Fibroblast of gingiva (primary cell): ENCODE data around the gene PDE6B.
A peak's percentile ranks its signal among the peaks of the same experiment; 100 is the strongest.

ENCODE experiments used
- DNase-seq: peaks from one replicate; pipeline ENCODE4 v3.0.0-alpha.2; 2011; ENCODE audit warnings: low read depth

The PDE6B gene

DNA sequence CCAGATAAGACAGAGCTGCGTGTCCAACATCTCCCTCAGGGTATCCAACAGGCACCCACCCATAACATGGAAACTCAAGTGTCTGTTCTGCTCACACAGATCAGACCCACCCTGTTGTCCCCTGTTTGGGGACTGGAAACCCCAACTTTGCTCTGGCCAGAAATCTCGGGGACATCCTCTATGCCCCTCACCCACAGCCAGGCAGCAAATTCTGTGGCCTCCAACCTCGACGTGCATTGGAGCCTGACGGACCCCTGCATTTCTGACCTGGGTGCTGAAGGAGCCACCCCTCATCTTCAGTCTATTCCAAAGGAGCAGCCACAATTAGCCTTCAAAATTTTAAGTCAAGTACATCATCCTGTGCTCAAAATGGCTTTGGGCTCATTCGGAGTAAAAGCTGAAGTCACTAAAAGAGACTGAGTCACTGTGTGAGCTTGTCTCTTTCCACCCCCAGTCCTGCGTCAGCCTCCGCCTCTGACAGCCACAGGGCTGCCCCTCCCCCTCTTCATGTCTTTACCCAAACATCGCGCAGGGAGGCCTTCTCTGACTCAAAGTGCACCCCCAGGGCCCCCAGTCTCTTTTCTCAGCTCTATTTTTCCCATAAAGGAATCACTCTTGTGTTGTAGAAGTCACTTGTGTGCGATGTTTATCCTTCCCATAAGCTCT, 24.4 kb upstream of the PDE6B start:
- DNase-seq = no peak

DNA sequence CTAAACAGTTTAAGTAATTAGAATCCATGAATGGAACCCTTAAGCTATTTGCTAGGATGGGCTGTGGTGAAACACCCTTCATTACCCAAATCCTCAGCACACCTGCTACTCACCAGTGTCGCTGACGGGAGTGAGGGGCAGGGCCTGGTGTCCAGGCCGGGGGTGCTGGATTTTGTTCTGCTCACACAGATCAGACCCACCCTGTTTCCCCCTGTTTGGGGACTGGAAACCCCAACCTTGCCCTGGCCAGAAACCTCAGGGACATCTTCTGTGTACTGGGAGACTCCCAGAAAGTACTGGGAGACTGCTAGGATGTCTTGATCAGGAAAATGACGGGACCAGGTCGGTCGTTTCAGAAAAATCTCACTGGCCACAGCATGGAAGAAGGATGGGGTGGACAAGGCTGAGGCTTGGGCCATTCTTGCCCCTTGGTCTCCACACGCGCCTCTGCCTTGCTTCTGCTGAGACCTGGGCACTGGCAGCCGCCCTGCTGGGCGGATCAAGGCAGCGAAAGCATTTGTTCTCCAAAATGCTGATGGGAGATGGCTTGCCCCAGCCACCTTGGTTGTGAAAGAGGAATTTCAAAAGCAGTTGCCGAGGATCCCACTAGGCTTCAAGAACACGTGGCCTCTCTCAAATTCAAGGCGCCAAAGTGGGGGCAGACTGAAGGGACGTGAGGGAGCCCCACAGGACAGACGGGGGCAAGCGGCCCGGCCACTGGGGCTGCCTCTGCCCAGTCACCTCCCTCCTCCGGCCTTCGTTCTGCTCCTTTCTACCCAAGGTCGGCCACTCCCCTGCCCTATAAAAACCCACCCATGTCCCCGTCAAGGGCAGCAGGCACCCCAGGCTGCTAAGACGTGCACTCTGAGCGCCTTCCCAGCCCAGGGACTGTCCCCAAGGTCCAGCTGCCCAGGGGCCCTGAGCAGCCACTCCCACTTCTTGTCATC, 23.5 kb upstream of the PDE6B start:
- no peak for DNase-seq

DNA sequence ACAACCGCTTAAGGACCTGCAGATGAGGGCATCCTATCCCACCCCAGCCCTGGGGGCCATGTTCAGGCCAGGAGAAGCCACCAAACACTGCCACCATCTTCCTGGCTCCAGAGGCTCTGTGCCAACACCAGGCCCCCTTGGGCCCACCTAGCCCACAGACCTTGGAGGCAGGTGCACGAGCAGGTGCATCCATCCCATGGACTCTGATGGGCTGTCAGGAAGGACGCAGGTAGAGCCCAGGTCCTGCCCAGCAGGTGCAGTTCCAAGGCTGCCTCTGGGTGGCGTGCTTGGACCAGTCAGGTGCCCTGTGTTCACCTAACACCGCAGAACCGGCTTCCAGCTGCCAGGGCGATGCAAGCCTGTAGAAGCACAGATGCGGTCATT, 22.8 kb upstream of the PDE6B start:
- no peak for DNase-seq

DNA sequence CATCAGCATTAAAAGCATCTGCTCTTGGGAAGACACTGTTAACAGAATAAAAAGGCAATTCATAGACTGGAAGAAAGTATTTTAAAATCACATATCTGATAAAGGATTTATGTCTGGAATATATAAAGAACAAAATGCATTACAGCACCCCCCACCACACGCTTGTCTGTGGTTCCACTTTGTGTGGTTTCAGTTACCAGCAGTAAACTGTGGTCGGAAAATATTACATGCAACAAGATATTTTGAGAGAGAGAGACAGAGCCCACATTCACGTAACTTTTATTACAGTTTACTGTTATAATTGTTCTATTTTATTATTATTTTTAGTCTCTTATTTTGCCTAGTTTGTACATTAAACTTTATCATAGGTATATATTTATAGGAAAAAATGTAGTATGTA, 21.2 kb upstream of the PDE6B start:
- DNase-seq = no peak

DNA sequence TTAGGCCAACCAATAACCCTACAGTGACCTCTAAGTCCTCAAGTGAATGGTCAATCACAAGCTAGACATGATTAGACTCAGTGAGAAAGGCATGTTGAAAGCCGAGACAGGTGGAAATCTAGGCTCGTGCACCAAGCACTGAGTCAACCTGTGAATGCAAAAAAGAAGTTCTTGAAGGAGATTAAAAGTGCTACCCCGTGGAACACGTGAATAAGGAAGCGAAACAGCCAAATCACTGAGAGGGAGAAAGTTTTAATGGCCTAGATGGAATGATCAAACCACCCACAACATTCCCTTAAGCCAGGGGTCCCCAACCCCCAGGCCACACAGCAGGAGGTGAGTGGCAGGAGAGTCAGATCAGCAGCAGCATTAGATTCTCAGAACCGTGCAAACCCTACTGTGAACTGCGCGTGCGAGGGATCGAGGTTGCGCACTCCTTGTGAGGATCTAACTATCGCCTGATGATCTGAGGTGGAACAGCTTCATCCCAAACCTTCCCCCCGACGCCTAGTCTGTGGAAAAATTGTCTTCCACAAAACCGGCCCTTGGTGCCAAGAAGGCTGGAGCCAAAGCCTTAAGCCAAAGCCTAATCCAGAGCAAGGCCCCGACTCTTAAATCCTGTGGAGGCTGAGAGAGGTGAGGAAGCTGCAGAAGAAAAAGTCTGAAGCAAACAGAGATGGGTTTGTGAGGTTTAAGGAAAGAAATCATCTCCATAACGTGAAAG, 19.5 kb upstream of the PDE6B start:
- no peak for DNase-seq

DNA sequence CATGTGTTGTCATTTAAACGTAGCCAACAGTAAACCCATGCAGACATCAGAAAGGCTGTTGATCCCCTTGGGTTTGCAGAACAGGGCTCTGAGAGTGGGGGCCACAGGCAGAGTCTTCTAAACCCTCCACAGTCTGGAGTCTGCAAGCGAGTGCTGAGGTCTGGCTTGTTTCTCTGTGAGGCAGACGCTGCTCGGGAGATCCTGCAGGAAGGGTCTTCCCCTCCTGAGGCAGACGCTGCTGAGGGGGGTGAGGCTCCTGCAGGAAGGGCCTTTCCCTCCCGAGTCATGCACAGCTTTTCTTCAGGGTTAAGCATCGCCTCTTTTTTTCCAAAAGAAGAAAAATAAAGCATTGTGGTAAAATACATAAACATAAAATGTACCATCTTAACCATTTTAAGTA, 17.1 kb upstream of the PDE6B start:
- no peak for DNase-seq

DNA sequence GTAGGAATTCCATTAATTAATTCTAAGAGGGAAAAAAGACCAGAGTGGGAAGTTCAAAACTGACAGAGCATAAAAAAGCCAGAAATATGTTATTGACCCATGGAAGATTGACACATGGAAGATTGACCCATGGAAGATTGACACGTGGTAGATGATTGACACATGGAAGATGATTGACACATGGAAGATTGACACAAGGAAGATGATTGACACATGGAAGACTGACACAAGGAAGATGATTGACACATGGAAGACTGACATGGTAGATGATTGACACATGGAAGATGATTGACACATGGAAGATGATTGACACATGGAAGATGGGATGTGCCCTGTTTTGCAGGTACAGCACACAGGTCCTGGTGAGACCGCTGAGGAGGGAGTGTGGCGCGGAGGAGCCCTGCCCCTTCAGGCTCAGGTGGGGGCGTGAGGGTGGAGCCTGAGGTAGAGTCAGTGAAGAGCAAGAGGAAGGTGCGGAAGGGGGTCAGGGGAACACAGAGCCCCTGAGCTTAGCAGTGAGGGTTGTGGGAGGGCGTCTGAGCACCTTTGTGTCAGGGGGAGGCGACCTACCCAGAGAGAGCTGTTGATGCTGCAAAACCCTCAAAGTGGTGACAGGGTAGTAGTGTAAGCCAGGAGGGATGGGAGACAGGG, 15.8 kb upstream of the PDE6B start:
- no peak for DNase-seq

DNA sequence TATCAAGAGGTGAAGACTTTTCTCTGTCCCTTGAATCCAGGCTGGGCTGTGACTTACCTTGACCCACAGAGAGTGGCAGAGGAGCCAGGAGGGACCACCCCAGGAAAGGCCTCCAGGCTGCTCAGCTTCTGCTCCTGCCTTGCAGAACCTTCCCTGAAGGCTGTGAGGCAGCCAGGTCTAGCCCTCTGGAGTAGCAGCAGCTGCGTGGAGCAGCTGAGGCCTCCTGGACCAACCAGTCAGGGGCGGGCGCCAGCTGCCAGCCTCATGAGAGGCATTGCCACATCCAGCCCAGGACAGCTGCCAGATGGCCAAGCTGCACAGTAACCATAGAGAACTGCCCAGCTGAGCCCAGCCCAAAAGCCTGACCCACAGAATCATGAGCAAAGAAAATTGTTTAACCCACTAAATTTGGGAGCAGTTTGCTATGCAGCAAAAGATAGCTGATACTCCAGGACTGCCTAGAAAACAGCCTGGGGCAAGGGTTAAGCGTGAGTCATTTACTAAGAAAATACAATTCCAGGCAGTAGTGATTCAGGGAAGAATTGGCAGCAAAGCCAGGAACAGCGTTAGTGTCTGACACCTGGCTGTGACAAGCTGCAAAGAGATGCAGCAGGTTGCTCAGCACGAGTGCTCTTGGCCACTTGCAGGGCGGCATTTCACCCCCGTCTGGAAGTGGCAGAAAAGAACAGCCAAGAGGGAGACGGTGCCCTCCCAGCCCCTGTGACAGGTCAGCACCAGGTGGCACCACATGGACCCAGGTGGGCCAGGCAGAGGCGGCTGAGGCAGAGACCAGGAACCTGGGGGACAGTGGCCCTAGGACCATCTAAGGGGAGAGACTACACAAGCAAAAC, 14.7 kb upstream of the PDE6B start:
- peak; percentile 79 for DNase-seq

DNA sequence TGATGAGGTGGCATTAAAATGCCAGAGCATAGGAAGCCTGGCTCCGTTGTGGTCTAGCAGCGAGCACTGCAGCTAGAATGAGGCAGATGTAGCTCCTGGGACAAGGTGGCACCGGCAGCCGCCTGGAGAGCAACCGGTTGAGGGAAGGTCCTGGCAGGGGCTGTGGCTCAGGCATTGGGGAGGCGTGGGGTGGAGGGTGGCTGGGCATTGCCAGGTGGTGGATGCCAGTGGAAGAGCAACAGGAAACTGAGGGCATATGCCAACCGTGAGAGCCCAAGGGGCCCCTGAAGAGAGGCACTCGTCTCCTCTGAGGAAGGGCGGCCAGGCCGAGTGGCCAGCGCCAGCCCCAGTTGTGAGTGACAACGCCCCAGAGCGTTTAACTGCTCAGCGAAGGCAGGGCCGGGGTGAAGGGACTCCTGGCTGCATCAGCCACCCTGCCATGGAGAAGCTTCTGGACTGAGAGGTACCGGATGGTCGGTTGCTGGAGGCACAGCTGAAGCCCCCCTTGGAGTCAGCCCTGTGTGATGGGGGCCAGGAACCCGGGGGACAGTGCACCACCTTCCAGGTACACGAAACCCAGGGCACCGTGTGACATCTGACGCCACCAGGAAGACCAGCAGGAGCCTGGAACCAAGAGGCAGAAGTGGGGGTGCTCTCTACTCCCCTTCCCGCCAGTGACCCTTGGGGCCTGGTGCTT, 13.2 kb upstream of the PDE6B start:
- no peak for DNase-seq

DNA sequence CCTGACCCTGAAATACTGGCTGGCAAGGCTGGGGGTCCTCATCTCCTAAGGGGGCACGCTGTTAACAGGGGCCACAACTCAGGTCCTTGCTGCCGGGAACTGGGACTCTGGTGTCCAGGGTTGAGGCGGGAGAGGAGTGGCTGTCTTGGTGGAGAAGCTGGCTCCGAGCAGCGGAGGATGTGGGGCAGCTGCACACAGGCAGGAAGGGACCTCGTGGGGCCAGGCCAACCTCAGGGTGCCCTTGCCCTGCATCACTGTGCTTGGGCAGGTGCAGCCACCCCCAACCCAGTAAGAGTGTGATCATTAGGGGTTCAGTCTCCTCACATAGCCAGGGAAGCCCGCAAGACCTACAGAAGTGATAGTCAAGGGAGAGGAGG, 12.6 kb upstream of the PDE6B start:
- no peak for DNase-seq

DNA sequence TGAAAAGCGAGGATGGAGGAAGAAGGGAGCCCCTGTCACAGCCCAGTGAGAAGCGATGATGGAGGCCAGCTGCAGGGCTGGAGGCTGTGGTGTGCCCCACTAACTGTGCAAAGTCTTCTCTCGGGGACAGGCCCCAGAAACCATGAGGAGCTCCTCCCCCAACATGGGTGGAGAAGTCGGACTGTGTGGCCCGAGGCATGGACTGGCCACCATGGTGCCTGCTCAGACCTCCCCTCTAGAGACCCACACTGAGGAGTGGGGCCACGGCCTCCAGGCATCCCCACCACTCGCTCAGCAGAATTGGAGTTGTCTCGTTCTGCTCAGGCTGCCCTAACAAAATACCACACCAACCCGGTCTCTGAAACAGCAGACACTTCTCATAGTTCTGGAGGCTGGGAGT, 12.2 kb upstream of the PDE6B start:
- no peak for DNase-seq

DNA sequence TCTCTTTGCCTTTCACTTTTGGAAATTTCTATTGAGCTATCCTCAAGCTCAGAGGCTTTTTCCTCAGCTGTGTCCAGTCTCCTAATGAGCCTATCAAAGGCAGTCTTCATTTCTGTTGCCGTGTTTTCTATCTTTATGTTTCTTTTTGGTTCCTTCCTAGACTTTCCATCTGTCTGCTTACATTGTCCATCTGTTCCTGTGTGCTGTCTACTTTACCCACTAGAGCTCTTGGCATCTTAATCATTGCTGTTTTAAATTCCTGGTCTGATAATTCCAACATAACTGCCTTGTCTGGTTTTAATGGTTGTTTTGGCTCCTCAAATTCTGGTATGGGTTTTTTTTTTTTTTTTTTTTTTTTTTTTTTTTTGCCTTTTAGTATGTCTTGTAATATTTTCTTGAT, 9.3 kb upstream of the PDE6B start:
- no peak for DNase-seq

DNA sequence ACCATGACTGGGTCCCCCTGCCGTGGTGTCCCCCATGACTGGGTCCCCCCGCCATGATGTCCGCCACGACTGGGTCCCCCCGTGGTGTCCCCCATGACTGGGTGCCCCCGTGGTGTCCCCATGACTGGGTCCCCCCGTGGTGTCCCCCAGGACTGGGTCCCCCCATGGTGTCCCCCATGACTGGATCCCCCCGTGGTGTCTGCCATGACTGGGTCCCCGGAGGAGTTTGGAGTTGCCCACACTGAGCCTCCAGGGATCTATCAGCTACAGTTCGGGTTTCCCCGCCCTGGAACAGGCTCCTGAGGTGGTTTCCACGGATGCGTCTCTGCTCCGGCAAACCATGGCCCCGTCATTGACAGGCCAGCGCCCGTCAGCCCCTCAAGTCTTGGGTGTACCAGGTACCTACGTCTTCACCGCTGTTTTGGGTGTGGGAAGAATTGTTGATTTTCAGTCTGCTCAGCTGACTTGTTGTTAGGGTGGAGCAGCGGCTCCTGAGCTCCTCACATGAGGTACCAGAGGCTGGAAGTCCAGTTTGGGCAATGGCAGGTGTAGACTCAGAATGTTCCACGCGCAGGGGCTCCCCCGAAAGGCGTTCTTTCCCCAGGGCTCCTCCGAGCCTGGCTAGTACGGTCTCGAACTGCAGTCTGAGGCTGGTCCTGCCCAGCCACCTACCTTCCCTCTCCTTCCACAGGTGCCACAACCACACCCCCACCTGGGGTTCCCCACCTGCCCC, 8.3 kb upstream of the PDE6B start:
- DNase-seq = no peak

DNA sequence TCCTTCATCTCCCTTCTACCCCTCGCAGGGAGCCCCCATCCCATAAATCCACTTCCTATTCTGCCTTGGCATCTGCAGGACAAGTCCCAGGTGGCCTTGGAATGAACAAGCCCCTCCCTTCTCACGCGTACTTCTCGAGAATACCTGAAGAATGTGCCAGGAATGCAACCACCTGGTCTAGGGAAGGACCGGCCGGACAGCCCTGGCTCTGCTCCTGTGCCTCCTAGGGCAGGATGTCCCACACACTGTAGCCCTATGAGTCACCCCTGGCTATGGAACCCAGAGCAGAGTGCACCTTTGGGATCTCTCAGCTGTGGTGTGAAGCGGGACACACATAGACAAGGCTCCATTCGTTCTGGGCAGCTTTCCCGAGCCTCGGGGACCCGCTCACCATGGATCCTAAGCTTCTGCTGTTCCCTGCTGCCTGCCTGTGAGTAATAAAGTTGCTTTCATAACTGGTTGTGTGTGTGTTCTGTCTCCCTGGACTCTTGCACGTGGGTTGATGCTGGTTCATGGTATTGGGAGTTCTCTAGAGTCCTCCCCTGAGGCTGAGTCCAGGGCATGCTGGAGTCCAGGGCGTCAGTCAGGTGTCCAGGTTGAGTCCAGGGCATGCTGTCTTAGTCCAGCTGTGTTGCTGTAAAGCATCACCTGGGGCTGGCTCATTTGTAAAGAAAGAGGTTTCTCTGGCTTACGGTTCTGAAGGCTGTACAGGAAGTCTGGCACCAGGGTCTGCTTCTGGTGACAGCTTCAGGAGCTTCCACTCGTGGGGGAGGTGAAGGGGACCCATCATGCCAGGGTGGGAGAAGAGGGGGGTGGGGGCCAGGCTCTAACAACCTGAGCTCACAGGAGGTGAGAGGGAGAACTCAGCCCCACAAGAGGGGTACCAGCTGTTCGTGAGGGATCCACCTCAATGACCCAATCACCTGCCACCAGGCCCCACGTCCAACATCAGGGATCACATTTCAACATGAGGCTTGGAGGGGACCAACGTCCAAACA, 7.4 kb upstream of the PDE6B start:
- DNase-seq = no peak

DNA sequence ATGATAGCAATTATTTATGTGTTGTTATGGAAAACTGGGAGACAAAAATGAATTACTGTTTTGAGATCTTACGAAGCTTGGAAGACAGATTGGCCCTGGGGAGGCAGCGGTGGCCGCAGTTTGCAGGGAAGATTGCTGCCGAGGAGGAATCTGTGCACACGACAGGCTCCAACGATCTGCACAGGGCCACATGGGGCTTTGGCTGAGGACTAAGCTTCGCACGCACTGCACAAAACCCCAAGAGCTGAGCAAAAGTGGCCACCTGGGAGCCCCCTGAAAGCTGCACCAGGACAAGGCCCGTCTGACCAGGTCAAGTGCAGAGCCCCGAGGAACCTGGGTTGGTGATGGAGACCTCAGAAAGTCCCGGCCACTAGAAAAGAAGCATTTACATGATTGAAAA, 5.2 kb upstream of the PDE6B start:
- DNase-seq = no peak

DNA sequence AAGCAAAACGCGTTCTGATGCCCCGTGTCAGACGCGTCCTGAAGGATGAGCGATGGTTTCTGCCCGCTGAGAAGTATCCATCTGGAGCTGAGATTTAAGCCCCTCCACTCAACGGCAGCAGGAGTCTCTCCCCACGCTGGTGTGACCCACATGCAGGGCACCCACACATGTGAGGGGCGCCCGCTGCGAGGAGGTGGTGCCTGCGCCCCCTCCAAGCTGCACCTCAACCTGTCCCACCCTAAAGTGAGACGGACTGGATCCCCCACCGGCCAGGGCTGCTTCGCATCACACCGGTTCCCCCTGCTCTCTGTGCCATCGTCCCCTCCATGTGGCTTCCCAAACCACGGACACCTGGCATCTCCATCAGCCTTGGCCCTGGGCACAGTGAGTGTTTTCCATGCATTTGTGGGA, 4.5 kb upstream of the PDE6B start:
- DNase-seq = no peak

DNA sequence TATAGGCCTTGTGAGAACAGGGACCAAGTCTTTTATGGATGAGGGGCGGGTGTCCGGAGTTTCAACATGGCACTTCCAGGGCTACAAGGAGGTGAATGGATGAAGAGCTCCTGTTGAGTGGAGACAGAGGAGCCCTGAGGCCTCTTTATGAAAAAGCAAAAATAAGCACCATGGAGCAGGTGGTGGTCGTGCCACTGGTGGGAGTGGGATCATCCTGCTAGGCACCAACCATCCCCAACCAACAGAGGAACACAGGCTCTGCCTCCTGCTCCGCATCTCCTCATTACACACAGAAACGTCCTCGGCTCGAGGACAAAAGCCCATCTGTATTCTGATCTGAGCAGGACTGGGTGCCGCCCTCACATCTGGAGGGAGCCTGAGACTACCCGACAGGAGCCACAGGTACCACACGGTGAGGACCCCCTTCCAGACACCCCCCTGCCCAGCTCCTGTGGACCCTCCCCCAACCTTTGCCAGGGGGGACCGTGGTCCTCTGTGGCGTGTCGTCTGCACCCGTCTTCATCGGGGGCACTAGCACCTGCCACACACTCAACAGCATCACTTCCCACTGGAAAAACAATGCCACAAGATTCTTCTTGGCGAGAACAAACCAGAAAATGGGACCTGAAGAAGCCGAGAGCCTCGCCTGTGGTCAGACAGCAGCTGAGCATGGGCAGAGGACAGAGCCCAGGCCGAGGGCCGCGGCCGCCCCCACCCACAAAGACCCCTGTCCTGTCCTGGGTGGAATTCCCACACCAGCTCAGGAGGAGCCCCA, 3.9 kb upstream of the PDE6B start:
- no peak for DNase-seq
